Activated gamma-delta T cell treated with Interleukin-2 at 50 U/mL for 16 hours (primary cell): ENCODE measurements around the gene SULT1B1.
A peak's percentile ranks its signal among the peaks of the same experiment; 100 is the strongest.
"Not testable (repeated sequence)": the region's sequence is repeated elsewhere in the genome, so short reads cannot be mapped to it uniquely, and the experiment has no call there.

Source experiments
- DNase-seq: peaks from one replicate; pipeline ENCODE4 v3.0.0-alpha.2; 2020

Gene SULT1B1

DNA sequence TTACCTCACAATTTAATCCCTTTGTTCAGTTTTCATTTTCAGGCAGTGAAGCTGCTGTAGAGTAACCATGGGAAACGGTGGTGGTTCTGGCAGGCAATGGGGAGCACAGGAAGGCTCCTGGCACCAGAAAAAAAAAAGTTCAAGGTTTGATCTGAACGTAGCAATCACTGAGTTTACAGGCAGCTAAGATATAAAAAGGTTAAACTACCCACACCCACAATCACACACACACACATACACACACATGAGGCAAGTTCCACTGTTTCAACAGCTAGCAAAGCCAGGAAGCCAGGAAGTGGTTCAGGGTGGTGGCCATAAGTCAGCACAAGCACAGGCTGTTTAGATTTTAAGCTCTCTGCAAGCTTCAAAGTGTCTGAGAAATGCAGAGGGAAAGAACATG lies at the start of gene SULT1B1:
Gene SULT1B1 (minus strand): TSS at position 166 of the 400 bp plus-strand sequence. CDS start 5,403 bp downstream, outside the sequence.
- peak; percentile 56 for DNase-seq

DNA sequence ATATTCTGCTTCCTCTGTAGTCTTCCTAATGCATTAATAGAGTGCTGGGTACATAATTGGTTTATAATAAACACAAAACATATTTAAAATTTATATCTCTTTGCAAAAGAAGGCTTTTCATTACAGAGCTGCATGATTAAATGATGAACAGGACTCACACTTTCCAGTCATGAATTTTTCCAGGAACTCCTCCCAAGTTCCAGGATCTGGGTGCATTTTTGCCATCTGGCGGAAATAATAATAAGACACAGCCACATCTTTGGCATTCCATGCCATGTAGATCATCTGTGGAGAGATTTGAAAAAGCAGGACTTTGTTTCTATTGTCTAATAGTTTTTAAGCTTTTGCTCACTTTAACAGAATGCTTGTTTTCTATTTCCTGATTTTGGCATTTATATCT lies 40.2 kb upstream of the SULT1B1 start:
- DNase-seq = no peak

DNA sequence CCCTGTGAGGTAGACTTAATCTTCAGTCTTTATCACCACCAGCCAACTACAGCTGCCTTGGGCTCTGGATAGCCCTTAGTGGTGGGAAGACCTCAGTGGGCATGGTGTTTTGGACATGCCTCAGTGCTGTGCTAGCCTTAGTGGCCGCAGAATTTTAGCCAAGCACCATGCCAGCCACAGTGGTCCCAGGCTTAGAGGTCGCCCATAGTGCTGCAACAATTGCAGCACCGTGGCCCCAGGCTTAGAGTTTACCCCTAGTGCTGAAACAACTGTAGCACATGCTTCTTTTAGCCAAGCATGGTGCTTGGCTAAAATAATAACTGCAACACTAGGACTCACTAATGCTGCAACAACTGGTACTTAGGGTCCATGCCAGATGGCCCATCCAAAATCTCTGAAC lies 38.9 kb upstream of the SULT1B1 start:
- no peak for DNase-seq

DNA sequence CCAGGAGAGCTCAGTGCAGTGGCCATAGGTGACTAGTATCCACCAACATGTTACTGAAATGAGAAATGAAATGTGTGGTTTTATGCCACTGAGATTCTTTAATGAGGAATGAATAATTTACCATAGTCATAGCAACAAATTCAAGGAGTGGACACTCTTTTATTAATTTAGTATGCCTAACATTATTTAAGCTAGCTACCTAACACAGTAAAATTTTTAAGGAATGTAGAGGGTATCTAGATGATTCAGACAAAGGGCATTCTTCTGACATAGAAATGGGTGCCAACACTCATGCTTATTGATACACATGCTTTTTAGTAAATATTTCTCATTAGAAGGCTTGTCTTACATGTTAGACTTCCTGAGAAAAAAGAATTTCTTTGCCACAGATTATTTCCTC lies 33.3 kb upstream of the SULT1B1 start:
- no peak for DNase-seq

DNA sequence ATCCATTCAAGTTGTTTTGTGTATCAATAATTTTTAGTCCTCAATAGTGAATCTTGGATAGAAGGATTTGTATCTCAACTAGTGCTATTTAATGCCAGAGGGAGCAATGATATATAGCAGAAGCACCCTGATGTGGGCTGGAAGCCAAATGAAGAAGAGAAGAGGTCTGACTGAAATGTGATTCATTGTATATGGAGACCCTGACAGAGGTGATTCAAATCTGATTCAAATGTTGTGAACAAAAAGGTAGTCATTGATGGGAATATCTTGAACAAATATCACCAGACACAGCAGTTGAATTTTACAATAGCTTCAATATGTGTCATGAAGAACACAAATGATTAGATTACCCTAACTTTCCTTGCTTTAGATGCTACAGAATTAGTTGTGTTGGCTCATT lies 27.5 kb upstream of the SULT1B1 start:
- no peak for DNase-seq

DNA sequence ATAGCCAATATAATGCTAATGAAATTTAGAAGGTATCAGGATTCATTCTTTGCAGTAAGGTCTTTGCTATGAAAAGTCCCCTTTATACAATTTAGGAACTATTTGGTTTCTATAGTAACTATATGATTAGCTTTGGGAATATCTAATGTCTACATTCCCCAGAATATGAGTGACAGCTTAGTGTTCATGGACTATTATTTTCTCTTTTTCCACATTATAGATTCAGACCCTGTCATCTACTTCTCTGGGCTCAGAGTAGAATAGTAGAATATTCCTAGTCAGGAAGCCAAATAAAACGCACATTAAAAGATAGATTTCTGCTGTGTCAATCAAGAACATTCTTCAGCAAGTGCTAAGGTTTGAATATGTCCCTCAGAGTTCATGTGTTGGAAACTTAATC lies 26.1 kb upstream of the SULT1B1 start:
- no peak for DNase-seq

- no peak for DNase-seq
These were observed 24.9 kb upstream of the SULT1B1 start for GRCh38 chr4:69785211-69785831.

- no peak for DNase-seq
These were observed 22.4 kb upstream of the SULT1B1 start for GRCh38 chr4:69782651-69783310.

DNA sequence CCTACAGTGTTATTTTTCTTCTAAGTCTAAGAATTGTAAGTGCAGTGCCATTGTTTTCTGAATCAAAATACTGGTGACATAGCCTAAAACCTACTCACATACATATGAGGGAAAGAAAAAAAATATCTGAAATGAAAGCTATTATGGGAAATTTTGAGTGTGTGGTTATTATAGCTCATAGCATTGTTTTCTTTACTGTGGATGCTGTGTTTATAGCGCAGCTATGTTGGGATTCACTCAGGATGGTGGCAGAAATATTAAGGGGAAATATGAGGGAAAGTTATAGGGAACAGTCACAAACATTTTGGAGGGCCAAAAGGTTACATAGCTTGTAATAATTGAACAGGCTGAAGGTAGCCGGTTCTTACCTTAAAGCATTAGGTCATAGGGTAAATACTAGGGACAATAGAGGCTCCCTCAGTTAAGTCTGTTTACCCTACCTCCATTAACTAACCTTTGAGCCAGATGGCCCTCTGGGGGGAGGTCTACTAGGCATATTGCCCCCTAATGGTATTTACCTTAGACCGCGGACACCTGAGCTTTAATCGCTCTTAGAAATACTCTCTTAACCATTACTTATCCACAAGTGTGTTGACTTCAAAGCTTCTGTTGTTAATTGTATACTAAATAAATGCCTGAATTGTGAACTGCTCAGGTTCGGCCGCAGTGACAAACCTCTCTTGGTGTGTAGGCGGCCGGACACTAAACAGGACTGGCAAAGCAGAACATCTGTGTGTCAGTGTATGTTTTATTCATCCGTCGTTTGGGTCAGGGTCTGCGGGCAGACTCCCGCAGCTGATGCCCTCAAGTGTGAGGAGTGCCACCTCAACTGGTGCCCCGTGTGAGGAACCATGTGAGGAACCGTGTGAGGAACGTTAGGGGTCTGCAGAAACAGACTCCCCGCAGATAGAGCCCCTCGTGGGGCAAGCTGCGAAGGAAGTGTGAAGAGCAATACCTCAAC lies 21.3 kb upstream of the SULT1B1 start:
- DNase-seq = no peak

DNA sequence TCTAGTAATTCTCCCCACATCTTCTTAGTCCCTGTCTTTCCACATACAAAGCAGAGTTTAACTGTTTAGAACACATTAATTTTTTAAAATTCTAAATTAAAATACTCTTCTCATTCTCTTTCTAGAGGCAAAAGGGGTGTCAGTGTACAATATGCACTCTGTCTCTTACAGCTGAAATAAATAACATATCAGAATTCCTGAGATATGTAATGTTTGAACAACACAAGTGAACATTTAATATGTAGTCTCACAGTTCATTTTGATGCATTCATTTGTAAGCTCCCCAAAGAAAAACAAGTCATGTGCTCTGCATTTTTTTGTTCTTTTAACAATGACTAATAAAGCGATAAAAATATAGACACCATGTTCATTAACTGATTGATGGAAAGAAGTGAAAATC lies 19.7 kb upstream of the SULT1B1 start:
- DNase-seq = no peak

DNA sequence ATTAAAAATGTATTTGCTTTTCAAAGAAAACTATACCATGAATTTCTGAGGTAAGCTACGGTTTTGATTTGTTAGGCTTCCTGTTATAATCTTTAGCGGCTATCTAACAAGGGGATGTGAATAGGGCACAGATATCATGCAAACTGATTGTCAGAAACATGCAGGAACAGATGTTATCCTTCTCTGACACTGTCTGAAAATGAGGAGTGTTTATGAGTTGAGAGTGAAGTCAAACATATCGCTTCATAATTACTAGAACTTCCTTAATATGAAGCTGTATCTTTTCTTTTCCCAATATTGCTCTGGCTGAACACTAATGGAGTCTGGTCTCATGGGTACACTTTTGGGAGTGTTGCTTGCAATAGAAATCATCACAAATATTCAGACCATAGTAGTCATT lies 16.3 kb upstream of the SULT1B1 start:
- no peak for DNase-seq

DNA sequence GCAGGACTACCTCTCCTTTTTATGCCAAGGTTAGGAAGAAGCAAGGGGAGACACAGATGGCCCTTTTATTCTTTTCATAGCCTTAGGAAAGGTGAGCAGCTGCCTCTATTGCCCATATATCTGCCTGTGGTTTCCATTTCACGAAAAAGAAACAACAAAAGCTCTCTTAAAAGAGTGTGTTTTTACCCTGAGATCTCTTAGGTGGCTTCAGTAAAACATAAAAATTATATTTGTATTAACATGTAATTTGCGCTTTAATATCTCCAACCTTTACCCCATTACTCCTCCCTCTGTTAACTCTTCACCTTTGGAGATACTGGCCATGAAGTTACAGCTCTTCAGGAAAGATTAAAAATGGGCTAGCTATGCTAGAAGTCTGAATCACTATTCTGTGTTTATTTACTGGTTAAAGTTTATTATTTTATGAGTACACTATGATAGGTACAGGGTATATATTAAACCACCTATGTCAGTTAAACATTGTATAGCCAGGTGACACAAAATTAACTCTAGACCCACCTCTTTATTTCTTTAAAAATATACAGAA lies 15.0 kb upstream of the SULT1B1 start:
- no peak for DNase-seq

DNA sequence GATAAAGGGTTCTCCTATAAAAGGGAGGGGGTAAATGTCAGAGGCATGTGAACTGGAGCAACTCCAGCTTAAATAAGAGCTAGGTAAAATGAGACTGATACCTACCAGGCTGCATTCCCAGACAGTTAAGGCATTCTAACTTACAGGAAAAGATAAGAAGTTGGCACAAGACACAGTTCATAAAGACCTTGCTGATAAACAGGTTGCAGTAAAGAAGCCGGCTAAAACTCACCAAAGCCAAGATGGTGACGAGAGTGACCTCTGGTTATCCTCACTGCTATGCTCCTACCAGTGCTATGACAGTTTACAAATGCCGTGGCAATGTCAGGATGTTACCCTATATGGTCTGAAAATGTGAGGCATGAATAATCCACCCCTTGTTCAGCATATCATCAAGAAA lies 13.1 kb upstream of the SULT1B1 start:
- no peak for DNase-seq

- DNase-seq = not testable (repeated sequence)
These were observed 8.1 kb upstream of the SULT1B1 start for GRCh38 chr4:69768554-69768953.

GRCh38 chr4:69765751-69766150 lies 5.3 kb upstream of the SULT1B1 start:
- no peak for DNase-seq

GRCh38 chr4:69764311-69764710 lies 3.9 kb upstream of the SULT1B1 start:
- DNase-seq = no peak

- DNase-seq = no peak
These were observed 2.8 kb upstream of the SULT1B1 start for GRCh38 chr4:69763233-69763632.

DNA sequence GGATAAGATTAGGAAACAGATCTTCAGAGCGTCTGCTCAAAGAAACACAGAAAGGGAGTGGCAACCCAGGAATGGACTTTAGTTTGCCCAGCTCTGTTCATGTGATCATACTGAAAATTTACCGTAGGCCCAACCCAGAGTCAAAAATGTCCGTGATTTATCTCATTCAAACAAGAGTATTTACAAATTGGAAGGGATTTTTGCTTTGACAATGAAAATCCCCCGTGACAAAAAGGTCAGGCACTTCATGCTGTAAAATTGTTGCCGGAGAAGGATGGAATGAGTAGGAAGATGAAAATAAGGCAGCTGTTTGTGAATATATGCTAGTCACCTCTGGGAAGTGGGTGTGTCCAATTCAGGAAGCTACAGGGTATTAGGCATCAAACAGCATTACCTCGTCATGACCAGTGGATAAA lies 1.2 kb downstream of the SULT1B1 start:
- DNase-seq = no peak

DNA sequence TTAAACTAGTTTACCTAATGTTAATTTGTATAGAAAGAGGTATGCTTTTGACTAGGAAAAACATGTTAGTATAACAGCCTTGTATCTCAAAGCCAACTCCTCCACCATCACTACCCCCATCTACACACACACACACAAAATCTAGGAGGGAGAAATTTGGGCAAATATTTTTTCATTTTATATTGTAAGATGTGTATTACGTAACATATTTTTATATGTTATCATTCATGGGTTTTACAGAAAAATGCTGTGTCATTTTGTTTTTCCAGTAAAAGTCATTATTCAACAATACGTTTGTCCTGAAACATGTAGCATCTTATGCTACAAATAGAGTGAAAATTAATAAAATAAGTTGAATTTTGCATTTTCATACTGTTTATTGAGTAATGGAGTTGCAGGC lies 3.0 kb downstream of the SULT1B1 start:
- DNase-seq = no peak

GRCh38 chr4:69754926-69755580 lies 5.4 kb downstream of the SULT1B1 start:
- DNase-seq = no peak

- no peak for DNase-seq
These were observed 6.7 kb downstream of the SULT1B1 start for GRCh38 chr4:69753686-69754085.

GRCh38 chr4:69750346-69750745 lies 10.1 kb downstream of the SULT1B1 start:
- DNase-seq = no peak

DNA sequence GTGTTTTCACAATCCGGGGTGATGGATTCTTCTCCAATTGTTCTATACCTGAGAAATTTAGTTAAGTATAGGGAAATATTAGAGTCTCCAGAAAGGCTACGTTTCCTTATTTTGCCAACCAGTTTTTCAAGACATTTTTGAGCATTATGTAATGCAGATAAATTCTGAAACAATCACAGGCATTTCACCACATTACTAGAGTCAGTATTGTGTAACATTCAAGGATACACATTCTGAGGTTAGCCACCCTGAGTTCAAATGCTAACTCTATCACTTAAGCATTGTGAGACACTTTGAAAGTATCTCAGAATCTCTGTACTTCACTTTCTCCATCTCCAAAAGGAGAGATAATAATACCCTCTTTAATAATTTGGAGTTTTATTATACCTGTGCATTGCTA lies 10.6 kb downstream of the SULT1B1 start:
- no peak for DNase-seq
